K562 (cell line): ENCODE measurements around the gene CHST12. TPM values are rescaled to one million over a fixed set of nuclear protein-coding genes. Genes with fewer than 3 reads are reported as not detected.

Experiments
- ATAC-seq: fragments of 200-7000 bp; cut with Tn5 transposase; 3 replicates; pipeline ENCODE4 v1.9.1; 2020; ENCODE audit warnings: moderate library complexity
- BruUV-seq: library from RNA; stranded (reverse); fragments of 400-500 nt; replicated peaks from 2 replicates; lab custom pipeline; 2021; lab: Mats Ljungman, UMichigan
- CTCF ChIA-PET: fragments of 300-600 bp; formaldehyde crosslinking; extraction: SDS; loops from one replicate; lab custom pipeline; 2021; ENCODE audit warnings: low intra/inter-chr PET ratio; lab: Yijun Ruan, JAX
- POLR2A ChIA-PET: fragments of 300-600, 350-650 bp; sonication (Branson Sonifier 250); formaldehyde crosslinking; extraction: SDS; loops from one replicate; lab custom pipeline; 2021; ENCODE audit warnings: antibody characterized with exemption, inconsistent platforms; lab: Yijun Ruan, JAX
- DNase-seq, 4 experiments: peaks; one replicate each; pipeline versions ENCODE4 v3.0.0 to v3.0.0-alpha.2; 2011 to 2018; ENCODE audit warnings: low spot score in 3 of 4, mixed read lengths in 3 of 4; ENCODE audit errors: extremely low read depth in 1 of 4
- FAIRE-seq: peaks from 2 replicates; lab custom pipeline; 2011; peaks lifted over from hg19 to GRCh38; lab: Jason Lieb, UNC
- H2AFZ ChIP-seq: 2 replicates; pipeline ENCODE4 v1.6.0; 2011; ENCODE audit warnings: low read depth, low read length, control low read depth, inconsistent platforms
- H3K27ac ChIP-seq: fragments of 200-600 bp; 3 replicates; pipeline ENCODE4 v1.8.0; 2011; ENCODE audit warnings: low read depth, mild to moderate bottlenecking, control low read depth, inconsistent platforms, low read length, moderate library complexity, mixed read lengths; ENCODE audit errors: extremely low read depth
- H3K27me3 ChIP-seq, 2 experiments: fragments of 300-600 bp in 1 of 2; 2 replicates in 1 of 2; 3 replicates in 1 of 2; pipeline versions ENCODE4 v1.6.0 to v1.8.0; 2011; ENCODE audit warnings: inconsistent platforms in 2 of 2, low read length in 2 of 2, mild to moderate bottlenecking in 1 of 2, mixed read lengths in 1 of 2, moderate library complexity in 1 of 2; ENCODE audit not compliant: control insufficient read depth in 2 of 2, insufficient read depth in 2 of 2
- H3K36me3 ChIP-seq: fragments of 300-600 bp; 3 replicates; pipeline ENCODE4 v1.8.0; 2011; ENCODE audit warnings: mild to moderate bottlenecking, low read length, inconsistent platforms; ENCODE audit not compliant: control insufficient read depth, insufficient read depth
- H3K4me1 ChIP-seq, 2 experiments: fragments of 200-600 bp in 1 of 2; replicated peaks in 1 of 2; 2 replicates in 1 of 2; 3 replicates in 1 of 2; pipeline versions ENCODE4 v1.5.1 to v1.8.0; 2011; ENCODE audit warnings: inconsistent platforms in 2 of 2, low read length in 2 of 2, mild to moderate bottlenecking in 1 of 2, mixed read lengths in 1 of 2, moderate library complexity in 1 of 2; ENCODE audit not compliant: control insufficient read depth in 2 of 2, insufficient read depth in 2 of 2
- H3K4me2 ChIP-seq: 2 replicates; pipeline ENCODE4 v1.6.1; 2011; ENCODE audit warnings: low read length, control low read depth, inconsistent platforms, mixed read lengths; ENCODE audit not compliant: insufficient read depth
- H3K4me3 ChIP-seq: fragments of 200-600 bp; sonication (generic), shearing (Covaris generic); 2 replicates; pipeline ENCODE4 v1.5.1; 2016; ENCODE audit warnings: control low read depth, inconsistent platforms
- H3K79me2 ChIP-seq: fragments of 200-600 bp; 3 replicates; pipeline ENCODE4 v1.8.0; 2011; ENCODE audit warnings: low read length, inconsistent platforms; ENCODE audit not compliant: control insufficient read depth, insufficient read depth
- H3K9ac ChIP-seq, 2 experiments: 2 replicates each; pipeline versions ENCODE4 v1.6.0 to v1.6.1; 2011; ENCODE audit warnings: low read depth in 2 of 2, low read length in 2 of 2, control low read depth in 1 of 2, inconsistent platforms in 1 of 2, mild to moderate bottlenecking in 1 of 2, mixed read lengths in 1 of 2; ENCODE audit not compliant: insufficient read depth in 1 of 2
- H3K9me1 ChIP-seq: one replicate; pipeline ENCODE4 v1.6.0; 2011; ENCODE audit warnings: inconsistent platforms, mild to moderate bottlenecking, low read length, moderate library complexity; ENCODE audit not compliant: control insufficient read depth, insufficient read depth
- H3K9me3 ChIP-seq: replicated peaks from 2 replicates; pipeline ENCODE4 v1.5.1; 2011; ENCODE audit warnings: low read depth, low read length, inconsistent platforms; ENCODE audit not compliant: control insufficient read depth, insufficient read depth
- H4K20me1 ChIP-seq: replicated peaks from 2 replicates; pipeline ENCODE4 v1.6.1; 2011; ENCODE audit warnings: low read length, inconsistent platforms, mixed read lengths; ENCODE audit not compliant: control insufficient read depth, insufficient read depth
- ARID1B ChIP-seq: fragments of 450-650 bp; IDR thresholded peaks from 2 replicates; pipeline ENCODE4 v1.6.1; 2016; ENCODE audit warnings: antibody characterized with exemption, mild to moderate bottlenecking, inconsistent platforms
- HMGN3 ChIP-seq: IDR thresholded peaks from 2 replicates; pipeline ENCODE4 v1.6.1; 2011; ENCODE audit warnings: borderline replicate concordance, low read depth, mild to moderate bottlenecking, mixed read lengths, low read length; ENCODE audit not compliant: insufficient read length; ENCODE audit errors: extremely low read depth
- JUNB ChIP-seq: fragments of 450-650 bp; formaldehyde crosslinking; conservative IDR thresholded peaks from 2 replicates; pipeline ENCODE4 v1.4.0; 2020; ENCODE audit warnings: mild to moderate bottlenecking
- POLR2A ChIP-seq: fragments of 450-650 bp; conservative IDR thresholded peaks from 2 replicates; pipeline ENCODE4 v1.6.1; 2016
- POLR2G ChIP-seq: fragments of 200-400 bp; formaldehyde crosslinking; IDR thresholded peaks from 2 replicates; pipeline ENCODE4 v1.6.1; 2017; ENCODE audit warnings: low read depth, mild to moderate bottlenecking, antibody characterized with exemption, low read length, moderate library complexity
- RB1 ChIP-seq: fragments of 450-650 bp; IDR thresholded peaks from 2 replicates; pipeline ENCODE4 v1.6.1; 2017; ENCODE audit warnings: low read depth, mild to moderate bottlenecking
- RBM25 ChIP-seq: fragments of 200-400 bp; formaldehyde crosslinking; IDR thresholded peaks from 2 replicates; pipeline ENCODE4 v1.6.1; 2018; ENCODE audit warnings: low read length, low read depth, moderate library complexity; ENCODE audit not compliant: severe bottlenecking
- SMARCB1 ChIP-seq: IDR thresholded peaks from 2 replicates; pipeline ENCODE4 v1.6.1; 2011; ENCODE audit warnings: improper control_type of control experiment, low read depth; ENCODE audit not compliant: insufficient read length
- SP1 ChIP-seq: sonication (generic); formaldehyde crosslinking; IDR thresholded peaks from 2 replicates; pipeline ENCODE4 v1.8.1; 2022; ENCODE audit warnings: mild to moderate bottlenecking, missing genetic modification reagents
- SRSF1 ChIP-seq: fragments of 200-400 bp; formaldehyde crosslinking; IDR thresholded peaks from 2 replicates; pipeline ENCODE4 v1.6.1; 2017; ENCODE audit warnings: mild to moderate bottlenecking, low read depth, low read length, moderate library complexity
- TGIF2 ChIP-seq: sonication (generic); formaldehyde crosslinking; IDR thresholded peaks from 2 replicates; pipeline ENCODE4 v1.8.1; 2022; ENCODE audit warnings: mild to moderate bottlenecking, missing genetic modification reagents, moderate library complexity
- XRCC3 ChIP-seq: fragments of 450-650 bp; IDR thresholded peaks from 2 replicates; pipeline ENCODE4 v1.6.1; 2017; ENCODE audit warnings: mild to moderate bottlenecking, moderate library complexity
- ZBTB8A ChIP-seq: fragments of 450-650 bp; IDR thresholded peaks from 2 replicates; pipeline ENCODE4 v1.6.1; 2018; ENCODE audit warnings: mild to moderate bottlenecking, moderate library complexity; ENCODE audit not compliant: partially characterized antibody
- ZNF778 ChIP-seq: fragments of 450-650 bp; formaldehyde crosslinking; IDR thresholded peaks from 2 replicates; pipeline ENCODE4 v1.4.0; 2020; ENCODE audit warnings: mild to moderate bottlenecking, moderate library complexity
- WGBS: fragments of 100-300 bp; shearing (Covaris generic); methylation state at CpG from one replicate; pipeline ENCODE4 v1.1.6; 2016; ENCODE audit warnings: low coverage, mixed read lengths; ENCODE audit not compliant: insufficient coverage; ENCODE audit errors: missing lambda C conversion rate; 5-methylcytosine and 5-hydroxymethylcytosine counted together
- in situ Hi-C: fragments of 300-500 bp; cut with MboI; formaldehyde crosslinking; loops from 4 replicates; pipeline ENCODE4 v1.15.0; 2018; ENCODE audit warnings: inconsistent platforms, mixed read lengths
- intact Hi-C: fragments of 100-400 bp; cut with micrococcal nuclease; formaldehyde crosslinking; loops from 2 replicates; pipeline ENCODE4 v1.14.2; 2022
- polyA plus RNA-seq, 8 experiments: library from polyadenylated mRNA; depleted of rRNA in 4 of 8; stranded (reverse) in 5 of 8; unstranded in 3 of 8; fragments of >200 nt; fragmentation: Nextera tagmentation in 2 of 8; fragmentation: Illumina TruSeq in 1 of 8; extraction: Ambion mirVana in 2 of 8; extraction: Trizol in 1 of 8; gene quantifications; 2 replicates each; pipeline versions ENCODE4 v1.2.1 to v1.2.3, GENCODE V29; 2011 to 2014; ENCODE audit warnings: inconsistent platforms in 1 of 8, missing spikeins in 1 of 8
- total RNA-seq, 7 experiments: library from RNA; depleted of rRNA in 6 of 7; stranded (reverse); fragments of >200 nt in 6 of 7; fragmentation: Illumina TruSeq in 2 of 7; extraction: Trizol in 2 of 7; gene quantifications; 2 replicates each; pipeline versions ENCODE4 v1.2.1 to v1.2.3, GENCODE V29; 2011 to 2021; ENCODE audit warnings: low replicate concordance in 1 of 7
- TF ChIP-seq, protein P1 (sequence below): fragments of 150-350 bp; IDR thresholded peaks from 2 replicates; pipeline ENCODE4 v1.6.1; 2014; ENCODE audit warnings: low read depth, mild to moderate bottlenecking, low read length, borderline replicate concordance
- TF ChIP-seq, protein P2 (sequence below), 3 experiments: IDR thresholded peaks in 2 of 3; conservative IDR thresholded peaks in 1 of 3; 2 replicates each; pipeline ENCODE4 v1.5.1; 2011 to 2012; ENCODE audit warnings: low read length in 3 of 3, mild to moderate bottlenecking in 3 of 3, control low read depth in 2 of 3, improper control_type of control experiment in 1 of 3, inconsistent platforms in 1 of 3, low read depth in 1 of 3, mixed read lengths in 1 of 3, moderate library complexity in 1 of 3; ENCODE audit not compliant: insufficient read depth in 2 of 3

Gene CHST12
- total and polyA plus RNA-seq, 9 of the 15 experiments (the other 6 are each of a cell fraction or from before 2014, with no cell fraction given), result 0.18 to 19.8 (median 3.6) TPM

DNA sequence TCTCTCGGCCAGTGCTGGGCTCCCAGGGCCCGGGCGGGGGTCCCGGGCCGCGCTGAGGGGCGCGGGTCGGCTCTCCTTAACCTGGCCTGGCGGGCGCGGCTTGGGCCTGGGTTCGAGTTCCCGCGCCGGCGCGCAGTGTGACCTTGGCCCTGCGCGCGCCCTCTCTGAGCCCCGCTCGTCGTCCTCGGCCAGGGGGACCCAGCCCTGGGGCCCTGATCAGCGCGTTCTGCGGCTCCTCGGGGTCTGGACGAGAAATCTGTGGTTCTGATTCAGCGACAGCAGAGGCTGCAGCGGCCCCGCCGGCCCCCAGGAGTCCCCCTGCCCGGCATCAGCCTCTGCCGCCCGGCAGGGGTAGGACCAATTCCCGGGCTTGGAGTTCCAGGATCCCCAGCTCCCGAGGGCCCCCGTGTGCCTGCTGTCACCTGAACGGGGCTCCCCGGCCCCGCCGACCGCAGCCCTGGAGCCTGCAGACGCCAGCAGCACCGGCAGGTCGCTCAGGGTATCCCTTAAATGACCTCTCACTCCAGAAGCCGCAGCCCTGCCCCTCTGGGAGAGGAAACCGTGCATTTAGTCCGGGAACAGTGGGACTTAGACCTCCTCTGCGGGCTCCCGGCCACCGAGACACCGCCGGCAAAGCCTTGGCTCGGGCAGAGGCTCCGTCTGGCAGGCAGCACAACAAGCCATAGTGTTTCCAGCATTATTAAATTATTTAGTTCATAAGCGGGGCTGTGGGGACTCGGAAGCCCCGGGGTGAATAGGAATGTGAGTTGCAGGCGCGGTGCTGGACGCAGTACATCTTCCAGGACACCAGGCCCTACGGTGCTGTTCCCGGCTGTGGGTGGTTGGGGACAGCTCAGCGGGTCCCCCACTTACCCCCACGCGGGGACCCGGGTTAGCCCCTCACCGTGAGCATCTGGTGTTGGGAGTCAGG lies 572 bp downstream of the CHST12 start:
- CTCF ChIA-PET, result interaction anchor here (0.6 kb wide), 1 partner anchor 11 kb away, joined by 3 read pairs; no protein-coding TSS in a partner anchor
- Histone ChIP-seq H4K20me1 (no peaks in the 10 kb centered on the region), H3K79me2 (peaks cover 36% of the 10 kb centered on the region), H3K9me1 (no peaks in the 10 kb centered on the region), H2AFZ (peak overlapping the region; percentile 68; the same call in 1 of the 2 replicates), H3K4me3 (peak overlapping the region; percentile 80), H3K9me3 (no peaks in the 10 kb centered on the region), H3K27ac (peak overlapping the region; percentile 62; the same call in 2 of the 3 replicates), H3K4me2 (peak overlapping the region; percentile 83), H3K9ac (peak overlapping the region; percentile 65 to 94), H3K36me3 (no peaks in the 10 kb centered on the region; the same call in 2 of the 3 replicates), H3K4me1 (peaks cover 53 to 55% of the 10 kb centered on the region in 2 experiments), H3K27me3 (no peaks in the 10 kb centered on the region)
- intact Hi-C loops, result loop anchor here (5.0 kb wide), 1 partner anchor 382 kb away; no protein-coding TSS in a partner anchor
- in situ Hi-C loops, result no loop called here
- POLR2A ChIA-PET, result interaction anchor here (0.6 to 1.6 kb wide), 6 partner anchors 9 to 267 kb away, joined by 3 to 6 read pairs (median 4); no protein-coding TSS in a partner anchor
- FAIRE-seq, result no peak
- peak; percentile 57 to 74 (median 66) for DNase-seq
- 3% methylated on average over 46 of the region's 71 CpGs for WGBS
- ATAC-seq, result peak; percentile 34
- no TSS peak for BruUV-seq
- TF ChIP-seq TGIF2 (0 out of 2 replicates have a peak, but pooled peaks have one; percentile 20), RB1 (no peak), ZBTB8A (no peak), POLR2A (no peak), JUNB (CRISPR knock-in tag) (no peak), RBM25 (peak; percentile 99), POLR2G (no peak; the same call in 1 of the 2 replicates), HMGN3 (peak; percentile 52), SMARCB1 (no peak), XRCC3 (no peak), ARID1B (no peak), SRSF1 (no peak), SP1 (CRISPR knock-in tag) (peak; percentile 24; the same call in 1 of the 2 replicates), ZNF778 (CRISPR knock-in tag) (no peak)
- TF ChIP-seq, protein P1, sequence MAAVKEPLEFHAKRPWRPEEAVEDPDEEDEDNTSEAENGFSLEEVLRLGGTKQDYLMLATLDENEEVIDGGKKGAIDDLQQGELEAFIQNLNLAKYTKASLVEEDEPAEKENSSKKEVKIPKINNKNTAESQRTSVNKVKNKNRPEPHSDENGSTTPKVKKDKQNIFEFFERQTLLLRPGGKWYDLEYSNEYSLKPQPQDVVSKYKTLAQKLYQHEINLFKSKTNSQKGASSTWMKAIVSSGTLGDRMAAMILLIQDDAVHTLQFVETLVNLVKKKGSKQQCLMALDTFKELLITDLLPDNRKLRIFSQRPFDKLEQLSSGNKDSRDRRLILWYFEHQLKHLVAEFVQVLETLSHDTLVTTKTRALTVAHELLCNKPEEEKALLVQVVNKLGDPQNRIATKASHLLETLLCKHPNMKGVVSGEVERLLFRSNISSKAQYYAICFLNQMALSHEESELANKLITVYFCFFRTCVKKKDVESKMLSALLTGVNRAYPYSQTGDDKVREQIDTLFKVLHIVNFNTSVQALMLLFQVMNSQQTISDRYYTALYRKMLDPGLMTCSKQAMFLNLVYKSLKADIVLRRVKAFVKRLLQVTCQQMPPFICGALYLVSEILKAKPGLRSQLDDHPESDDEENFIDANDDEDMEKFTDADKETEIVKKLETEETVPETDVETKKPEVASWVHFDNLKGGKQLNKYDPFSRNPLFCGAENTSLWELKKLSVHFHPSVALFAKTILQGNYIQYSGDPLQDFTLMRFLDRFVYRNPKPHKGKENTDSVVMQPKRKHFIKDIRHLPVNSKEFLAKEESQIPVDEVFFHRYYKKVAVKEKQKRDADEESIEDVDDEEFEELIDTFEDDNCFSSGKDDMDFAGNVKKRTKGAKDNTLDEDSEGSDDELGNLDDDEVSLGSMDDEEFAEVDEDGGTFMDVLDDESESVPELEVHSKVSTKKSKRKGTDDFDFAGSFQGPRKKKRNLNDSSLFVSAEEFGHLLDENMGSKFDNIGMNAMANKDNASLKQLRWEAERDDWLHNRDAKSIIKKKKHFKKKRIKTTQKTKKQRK, result no peak
- TF ChIP-seq, protein P2, sequence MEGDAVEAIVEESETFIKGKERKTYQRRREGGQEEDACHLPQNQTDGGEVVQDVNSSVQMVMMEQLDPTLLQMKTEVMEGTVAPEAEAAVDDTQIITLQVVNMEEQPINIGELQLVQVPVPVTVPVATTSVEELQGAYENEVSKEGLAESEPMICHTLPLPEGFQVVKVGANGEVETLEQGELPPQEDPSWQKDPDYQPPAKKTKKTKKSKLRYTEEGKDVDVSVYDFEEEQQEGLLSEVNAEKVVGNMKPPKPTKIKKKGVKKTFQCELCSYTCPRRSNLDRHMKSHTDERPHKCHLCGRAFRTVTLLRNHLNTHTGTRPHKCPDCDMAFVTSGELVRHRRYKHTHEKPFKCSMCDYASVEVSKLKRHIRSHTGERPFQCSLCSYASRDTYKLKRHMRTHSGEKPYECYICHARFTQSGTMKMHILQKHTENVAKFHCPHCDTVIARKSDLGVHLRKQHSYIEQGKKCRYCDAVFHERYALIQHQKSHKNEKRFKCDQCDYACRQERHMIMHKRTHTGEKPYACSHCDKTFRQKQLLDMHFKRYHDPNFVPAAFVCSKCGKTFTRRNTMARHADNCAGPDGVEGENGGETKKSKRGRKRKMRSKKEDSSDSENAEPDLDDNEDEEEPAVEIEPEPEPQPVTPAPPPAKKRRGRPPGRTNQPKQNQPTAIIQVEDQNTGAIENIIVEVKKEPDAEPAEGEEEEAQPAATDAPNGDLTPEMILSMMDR (IDR thresholded peaks at IDR 0.05 in 2 of 3, conservative IDR thresholded peaks at IDR 0.05 in 1 of 3; ENCODE audit: insufficient read depth in 2 of 3, low read depth in 1 of 3, low read length in 3 of 3), result peak in 1 of 3 experiments; percentile 23; a peak in 2 of 6 replicates
